Gastroesophageal sphincter (tissue), 4 donors: ENCODE results near the gene SRRD. TPM values are rescaled to one million over a fixed set of nuclear protein-coding genes. Genes with fewer than 3 reads are reported as not detected.

Experiments
- ATAC-seq: fragments of 150-250 bp; one replicate; pipeline ENCODE4 v1.9.1; 2016; ENCODE audit warnings: mild to moderate bottlenecking, moderate library complexity
- H3K27ac ChIP-seq, 4 donors: fragments of 200-600 bp; sonication (generic) in 3 of 4; 1 replicate in 3 of 4; 2 replicates in 1 of 4; pipeline ENCODE4 v1.5.1; 2016 to 2019
- H3K27me3 ChIP-seq: fragments of 200-600 bp; sonication (generic); one replicate; pipeline ENCODE4 v1.5.1; 2019
- H3K36me3 ChIP-seq, 2 donors: fragments of 200-600 bp; sonication (generic); one replicate each; pipeline ENCODE4 v1.5.1; 2019; ENCODE audit warnings: control low read depth in 1 of 2
- H3K4me1 ChIP-seq, 3 donors: fragments of 200-600 bp; sonication (generic); 1 replicate in 2 of 3; 2 replicates in 1 of 3; pipeline ENCODE4 v1.5.1; 2016 to 2019; ENCODE audit warnings: control low read depth in 2 of 3
- H3K4me3 ChIP-seq, 2 donors: fragments of 200-600 bp; sonication (generic); one replicate each; pipeline ENCODE4 v1.5.1; 2019; ENCODE audit warnings: mild to moderate bottlenecking in 1 of 2, moderate library complexity in 1 of 2
- H3K9me3 ChIP-seq, 3 donors: fragments of 200-600 bp; sonication (generic); one replicate each; pipeline ENCODE4 v1.5.1; 2017 to 2019; ENCODE audit warnings: control low read depth in 2 of 3
- EP300 ChIP-seq: sonication (generic); formaldehyde crosslinking; IDR thresholded peaks from one replicate; pipeline ENCODE4 v1.6.1; 2017; ENCODE audit warnings: antibody characterized with exemption, mild to moderate bottlenecking
- POLR2A ChIP-seq, 2 donors: fragments of 450-650 bp; IDR thresholded peaks; one replicate each; pipeline ENCODE4 v1.6.1; 2017; ENCODE audit warnings: antibody characterized with exemption in 2 of 2, mild to moderate bottlenecking in 2 of 2, moderate library complexity in 1 of 2
- POLR2AphosphoS5 ChIP-seq: sonication (generic); formaldehyde crosslinking; IDR thresholded peaks from one replicate; pipeline ENCODE4 v1.6.1; 2017; ENCODE audit warnings: antibody characterized with exemption
- WGBS, 2 donors: methylation state at CpG; one replicate each; pipeline ENCODE4 v1.1.5; 2018; ENCODE audit warnings: low coverage in 1 of 2; 5-methylcytosine and 5-hydroxymethylcytosine counted together
- total RNA-seq, 4 donors: library from RNA; depleted of rRNA; stranded (reverse); fragments of >200 nt; gene quantifications; one replicate each; pipeline ENCODE4 v1.1.0, GENCODE V29; 2016
- TF ChIP-seq, protein P1 (sequence below), 4 experiments: fragments of 200-600 bp in 2 of 4; fragments of 450-650 bp in 2 of 4; sonication (generic) in 1 of 4; IDR thresholded peaks; one replicate each; pipeline ENCODE4 v1.5.1; 2017 to 2019; ENCODE audit warnings: antibody characterized with exemption in 4 of 4, mild to moderate bottlenecking in 2 of 4, moderate library complexity in 2 of 4

Gene SRRD
- total RNA-seq, 4 donors from 2014 or later = 16.7 to 30.0 (median 23.5) TPM

DNA sequence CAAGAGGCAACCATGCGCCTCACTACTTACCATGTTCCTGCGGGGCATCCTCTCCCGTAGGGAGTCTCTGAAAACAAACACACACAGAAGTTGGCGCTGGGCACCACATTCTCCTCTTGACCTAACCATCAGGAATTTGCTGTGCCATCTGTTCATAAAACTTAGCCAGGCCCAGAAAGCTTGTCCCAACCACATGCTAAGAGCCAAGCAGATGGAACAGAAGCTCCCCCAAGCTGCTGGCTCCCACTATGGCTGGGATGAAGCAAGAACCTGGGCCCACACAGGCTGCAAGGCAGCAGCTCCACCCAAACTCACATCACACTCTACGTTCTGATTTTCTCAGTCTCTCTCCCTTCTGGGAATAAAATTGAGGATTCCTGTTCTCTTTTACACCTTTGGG lies 17.5 kb upstream of the SRRD start:
- WGBS, 2 donors = 80% methylated on average over 3 to 5 of the region's 5 CpGs
- no peaks in the 10 kb centered on the region for H3K9me3 ChIP-seq
- H3K36me3 ChIP-seq = peaks cover 0 to 100% of the 10 kb centered on the region in 2 donors
- no peaks in the 10 kb centered on the region for H3K27me3 ChIP-seq
- H3K4me1 ChIP-seq = peaks cover 0 to 3% (median 0%) of the 10 kb centered on the region in 3 donors
- no peak overlapping the region for H3K4me3 ChIP-seq
- no peak for ATAC-seq
- H3K27ac ChIP-seq = no peak overlapping the region
- TF ChIP-seq, protein P1, sequence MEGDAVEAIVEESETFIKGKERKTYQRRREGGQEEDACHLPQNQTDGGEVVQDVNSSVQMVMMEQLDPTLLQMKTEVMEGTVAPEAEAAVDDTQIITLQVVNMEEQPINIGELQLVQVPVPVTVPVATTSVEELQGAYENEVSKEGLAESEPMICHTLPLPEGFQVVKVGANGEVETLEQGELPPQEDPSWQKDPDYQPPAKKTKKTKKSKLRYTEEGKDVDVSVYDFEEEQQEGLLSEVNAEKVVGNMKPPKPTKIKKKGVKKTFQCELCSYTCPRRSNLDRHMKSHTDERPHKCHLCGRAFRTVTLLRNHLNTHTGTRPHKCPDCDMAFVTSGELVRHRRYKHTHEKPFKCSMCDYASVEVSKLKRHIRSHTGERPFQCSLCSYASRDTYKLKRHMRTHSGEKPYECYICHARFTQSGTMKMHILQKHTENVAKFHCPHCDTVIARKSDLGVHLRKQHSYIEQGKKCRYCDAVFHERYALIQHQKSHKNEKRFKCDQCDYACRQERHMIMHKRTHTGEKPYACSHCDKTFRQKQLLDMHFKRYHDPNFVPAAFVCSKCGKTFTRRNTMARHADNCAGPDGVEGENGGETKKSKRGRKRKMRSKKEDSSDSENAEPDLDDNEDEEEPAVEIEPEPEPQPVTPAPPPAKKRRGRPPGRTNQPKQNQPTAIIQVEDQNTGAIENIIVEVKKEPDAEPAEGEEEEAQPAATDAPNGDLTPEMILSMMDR (IDR thresholded peaks at IDR 0.05) = no peak
- TF ChIP-seq EP300 (no peak), POLR2A (IDR thresholded peaks at IDR 0.05) (no peak), POLR2AphosphoS5 (no peak)

DNA sequence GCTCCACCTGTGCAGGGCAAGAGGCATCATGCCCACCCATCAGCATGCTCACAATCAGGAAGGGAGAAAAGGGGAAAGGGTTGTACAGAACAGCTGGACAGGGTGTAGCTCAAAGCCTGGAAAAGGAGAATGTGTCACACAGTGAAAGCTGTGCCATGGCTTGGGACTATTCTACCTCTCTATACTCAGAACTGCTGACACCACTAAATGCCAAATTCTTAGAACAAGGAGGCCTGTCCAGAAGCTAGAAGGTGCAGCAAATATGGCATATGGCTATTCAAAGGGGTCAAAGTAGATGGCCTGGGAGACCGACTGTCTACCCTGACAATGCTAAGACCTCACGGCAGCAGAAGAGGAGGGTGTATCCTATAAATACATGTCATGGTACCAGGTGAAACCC lies 12.9 kb upstream of the SRRD start:
- Histone ChIP-seq H3K4me3 (no peak overlapping the region), H3K36me3 (peaks cover 0 to 100% of the 10 kb centered on the region in 2 donors), H3K27ac (no peak overlapping the region), H3K4me1 (no peaks in the 10 kb centered on the region), H3K27me3 (no peaks in the 10 kb centered on the region), H3K9me3 (no peaks in the 10 kb centered on the region)
- ATAC-seq = no peak
- 89 to 100% methylated on average over 2 of the region's 2 CpGs for WGBS, 2 donors
- TF ChIP-seq EP300 (no peak), POLR2A (IDR thresholded peaks at IDR 0.05) (no peak), POLR2AphosphoS5 (no peak)
- TF ChIP-seq, protein P1 (IDR thresholded peaks at IDR 0.05) = no peak

DNA sequence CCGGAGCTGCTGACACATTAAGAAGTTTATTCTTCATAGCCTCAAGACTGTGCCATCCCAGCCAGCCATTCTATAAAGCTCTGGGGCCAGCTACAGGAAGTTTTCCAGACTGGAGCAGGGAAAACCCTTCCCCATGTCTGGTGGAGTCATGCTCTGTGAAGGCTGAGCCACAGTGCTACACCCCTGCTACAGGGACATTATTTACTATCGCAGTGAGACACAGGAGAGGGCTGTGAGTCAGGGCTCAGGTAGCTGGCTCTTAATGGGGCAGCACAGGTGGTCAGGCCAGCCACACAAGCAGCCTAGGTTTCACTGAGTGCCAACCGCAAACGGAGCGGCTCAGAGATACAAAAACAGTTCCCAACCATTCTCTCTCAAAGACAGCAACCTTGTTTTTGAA lies 12.2 kb upstream of the SRRD start:
- no peak for ATAC-seq
- no peaks in the 10 kb centered on the region for H3K9me3 ChIP-seq
- H3K4me1 ChIP-seq = no peaks in the 10 kb centered on the region
- peaks cover 0 to 100% of the 10 kb centered on the region in 2 donors for H3K36me3 ChIP-seq
- no peak for TF ChIP-seq POLR2AphosphoS5
- no peak for TF ChIP-seq EP300
- TF ChIP-seq POLR2A (IDR thresholded peaks at IDR 0.05) = no peak
- TF ChIP-seq, protein P1 (IDR thresholded peaks at IDR 0.05) = no peak
- H3K27me3 ChIP-seq = no peaks in the 10 kb centered on the region
- WGBS, 2 donors = 61 to 76% methylated on average over 2 to 4 of the region's 5 CpGs
- H3K4me3 ChIP-seq = no peak overlapping the region
- no peak overlapping the region for H3K27ac ChIP-seq

DNA sequence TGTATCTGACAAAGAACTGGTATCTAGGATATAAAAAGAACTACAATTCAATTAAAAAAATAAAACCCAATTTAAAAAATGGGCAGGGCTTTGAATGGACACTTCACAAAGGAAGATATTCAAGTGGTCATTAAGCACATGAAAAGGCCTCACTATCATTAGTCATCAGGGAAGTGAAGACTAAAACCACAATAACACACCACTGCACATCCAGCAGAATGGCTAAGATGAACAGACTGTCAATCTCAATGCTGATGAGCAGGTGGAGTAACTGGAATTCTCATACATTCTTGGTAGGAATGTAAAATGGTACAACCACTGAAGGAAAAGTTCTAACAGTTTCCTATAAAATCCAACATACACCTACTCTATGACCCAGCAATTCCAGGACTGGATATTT lies 9.0 kb upstream of the SRRD start:
- no peaks in the 10 kb centered on the region for H3K9me3 ChIP-seq
- no peak for TF ChIP-seq EP300
- no peak for TF ChIP-seq POLR2A (IDR thresholded peaks at IDR 0.05)
- TF ChIP-seq POLR2AphosphoS5 = no peak
- TF ChIP-seq, protein P1 (IDR thresholded peaks at IDR 0.05) = no peak
- peaks cover 0 to 11% (median 2%) of the 10 kb centered on the region in 3 donors for H3K4me1 ChIP-seq
- no peak for ATAC-seq
- no peak overlapping the region for H3K27ac ChIP-seq
- no peaks in the 10 kb centered on the region for H3K27me3 ChIP-seq
- H3K36me3 ChIP-seq = peaks cover 0 to 98% of the 10 kb centered on the region in 2 donors
- H3K4me3 ChIP-seq = no peak overlapping the region

DNA sequence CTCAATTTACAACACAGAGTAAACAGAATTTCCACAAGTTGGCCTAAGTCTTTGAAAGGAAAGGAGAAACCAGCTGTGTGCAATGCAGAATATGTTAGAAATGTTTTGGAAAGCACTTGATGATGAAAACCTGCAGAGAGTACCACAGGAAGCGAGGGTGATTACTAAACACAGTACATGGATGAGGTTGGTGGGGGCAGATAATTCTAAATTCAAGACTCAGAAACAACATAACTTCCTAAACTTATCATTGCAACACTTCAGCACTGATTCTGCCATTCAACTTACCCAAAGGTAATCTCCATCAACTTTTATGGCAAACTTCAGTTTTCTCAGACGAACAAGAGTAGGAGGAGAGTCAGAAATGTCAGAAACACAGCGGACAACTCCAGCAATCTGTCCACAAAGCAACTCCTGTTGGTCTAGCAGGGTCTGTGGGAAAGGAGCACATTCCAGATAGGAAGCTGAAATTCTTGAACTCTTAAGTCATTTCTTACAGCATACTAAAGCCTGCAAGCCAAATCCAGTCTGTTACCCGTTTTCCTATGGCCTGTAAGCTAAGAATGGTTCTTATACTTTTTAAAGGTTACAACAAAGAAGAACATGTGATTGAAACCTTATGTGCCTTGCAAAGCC lies 6.9 kb upstream of the SRRD start:
- peaks cover 0 to 33% (median 19%) of the 10 kb centered on the region in 3 donors for H3K4me1 ChIP-seq
- no peaks in the 10 kb centered on the region for H3K27me3 ChIP-seq
- ATAC-seq = no peak
- no peak overlapping the region for H3K27ac ChIP-seq
- peaks cover 0 to 92% of the 10 kb centered on the region in 2 donors for H3K36me3 ChIP-seq
- TF ChIP-seq POLR2A (IDR thresholded peaks at IDR 0.05) (no peak), POLR2AphosphoS5 (no peak), EP300 (no peak)
- TF ChIP-seq, protein P1 (IDR thresholded peaks at IDR 0.05) = no peak
- no peaks in the 10 kb centered on the region for H3K9me3 ChIP-seq
- WGBS, 2 donors = 80 to 90% methylated on average over 4 of the region's 4 CpGs
- H3K4me3 ChIP-seq = no peak overlapping the region
